H1 (cell line): ENCODE data around the gene CELSR3. TPM values are rescaled to one million over a fixed set of nuclear protein-coding genes. Genes with fewer than 3 reads are reported as not detected.
A peak's percentile ranks its signal among the peaks of the same experiment; 100 is the strongest.

Experiments
- BCL11A ChIP-seq, 2 experiments: IDR thresholded peaks; one replicate each; pipeline ENCODE4 v1.6.1; 2011; ENCODE audit warnings: low read depth in 2 of 2, low read length in 2 of 2, mild to moderate bottlenecking in 2 of 2
- HDAC2 ChIP-seq, 2 experiments: fragments of 300-600 bp in 1 of 2; sonication (generic) in 1 of 2; IDR thresholded peaks; 2 replicates each; pipeline ENCODE4 v1.6.1; 2011 to 2012; ENCODE audit warnings: low read depth in 2 of 2, low read length in 2 of 2, mild to moderate bottlenecking in 2 of 2, moderate library complexity in 2 of 2, borderline replicate concordance in 1 of 2, inconsistent platforms in 1 of 2
- polyA plus RNA-seq, 7 experiments: library from polyadenylated mRNA; depleted of rRNA in 3 of 7; stranded (reverse) in 5 of 7; unstranded in 2 of 7; fragments of >200 nt in 5 of 7; fragments of 200-250 nt in 2 of 7; gene quantifications; 1 replicate in 5 of 7; 2 replicates in 1 of 7; 4 replicates in 1 of 7; pipeline versions ENCODE4 v1.2.1 to v1.2.3, GENCODE V29; 2011 to 2013; ENCODE audit warnings: missing spikeins in 2 of 7, mixed read lengths in 2 of 7
- total RNA-seq: library from RNA; stranded (reverse); fragmentation: NEBNext Ultra II Directional; extraction: Animal tissue kit (Norgen Biotek cat#: 25700); gene quantifications from 2 replicates; pipeline ENCODE4 v1.2.1, GENCODE V29; 2021

Gene CELSR3
- total and polyA plus RNA-seq, 2 of the 8 experiments (the other 6 are each of a cell fraction or from before 2014, with no cell fraction given): 11.6 to 29.5 TPM

- TF ChIP-seq BCL11A (IDR thresholded peaks at IDR 0.05; ENCODE audit: low read depth in 2 of 2, low read length in 2 of 2) (no peak), HDAC2 (IDR thresholded peaks at IDR 0.05; ENCODE audit: borderline replicate concordance in 1 of 2, low read depth in 2 of 2, low read length in 2 of 2) (peak in 1 of 2 experiments; percentile 10; a peak in 1 of 4 replicates)
Observed at GRCh38 chr3:48609088-48610005, 53.3 kb downstream of the CELSR3 start, which contains the start of gene UQCRC1 (continued).
